ENCODE results near the gene WNT7B.

GRCh38 chr22:45952151-45952550, 24.8 kb downstream of the WNT7B start:
- no peak for TF ChIP-seq POLR2A (IDR thresholded peaks at IDR 0.05)
- TF ChIP-seq, protein P1, sequence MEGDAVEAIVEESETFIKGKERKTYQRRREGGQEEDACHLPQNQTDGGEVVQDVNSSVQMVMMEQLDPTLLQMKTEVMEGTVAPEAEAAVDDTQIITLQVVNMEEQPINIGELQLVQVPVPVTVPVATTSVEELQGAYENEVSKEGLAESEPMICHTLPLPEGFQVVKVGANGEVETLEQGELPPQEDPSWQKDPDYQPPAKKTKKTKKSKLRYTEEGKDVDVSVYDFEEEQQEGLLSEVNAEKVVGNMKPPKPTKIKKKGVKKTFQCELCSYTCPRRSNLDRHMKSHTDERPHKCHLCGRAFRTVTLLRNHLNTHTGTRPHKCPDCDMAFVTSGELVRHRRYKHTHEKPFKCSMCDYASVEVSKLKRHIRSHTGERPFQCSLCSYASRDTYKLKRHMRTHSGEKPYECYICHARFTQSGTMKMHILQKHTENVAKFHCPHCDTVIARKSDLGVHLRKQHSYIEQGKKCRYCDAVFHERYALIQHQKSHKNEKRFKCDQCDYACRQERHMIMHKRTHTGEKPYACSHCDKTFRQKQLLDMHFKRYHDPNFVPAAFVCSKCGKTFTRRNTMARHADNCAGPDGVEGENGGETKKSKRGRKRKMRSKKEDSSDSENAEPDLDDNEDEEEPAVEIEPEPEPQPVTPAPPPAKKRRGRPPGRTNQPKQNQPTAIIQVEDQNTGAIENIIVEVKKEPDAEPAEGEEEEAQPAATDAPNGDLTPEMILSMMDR (IDR thresholded peaks at IDR 0.05) = no peak

Data from testis (tissue), 2 donors.